COR-L47 (cell line): ENCODE data around the gene LRP10.

Experiments used
- DNase-seq: peaks from one replicate; lab custom pipeline; 2025; lab: John Stamatoyannopoulos, UW

LRP10 gene

DNA sequence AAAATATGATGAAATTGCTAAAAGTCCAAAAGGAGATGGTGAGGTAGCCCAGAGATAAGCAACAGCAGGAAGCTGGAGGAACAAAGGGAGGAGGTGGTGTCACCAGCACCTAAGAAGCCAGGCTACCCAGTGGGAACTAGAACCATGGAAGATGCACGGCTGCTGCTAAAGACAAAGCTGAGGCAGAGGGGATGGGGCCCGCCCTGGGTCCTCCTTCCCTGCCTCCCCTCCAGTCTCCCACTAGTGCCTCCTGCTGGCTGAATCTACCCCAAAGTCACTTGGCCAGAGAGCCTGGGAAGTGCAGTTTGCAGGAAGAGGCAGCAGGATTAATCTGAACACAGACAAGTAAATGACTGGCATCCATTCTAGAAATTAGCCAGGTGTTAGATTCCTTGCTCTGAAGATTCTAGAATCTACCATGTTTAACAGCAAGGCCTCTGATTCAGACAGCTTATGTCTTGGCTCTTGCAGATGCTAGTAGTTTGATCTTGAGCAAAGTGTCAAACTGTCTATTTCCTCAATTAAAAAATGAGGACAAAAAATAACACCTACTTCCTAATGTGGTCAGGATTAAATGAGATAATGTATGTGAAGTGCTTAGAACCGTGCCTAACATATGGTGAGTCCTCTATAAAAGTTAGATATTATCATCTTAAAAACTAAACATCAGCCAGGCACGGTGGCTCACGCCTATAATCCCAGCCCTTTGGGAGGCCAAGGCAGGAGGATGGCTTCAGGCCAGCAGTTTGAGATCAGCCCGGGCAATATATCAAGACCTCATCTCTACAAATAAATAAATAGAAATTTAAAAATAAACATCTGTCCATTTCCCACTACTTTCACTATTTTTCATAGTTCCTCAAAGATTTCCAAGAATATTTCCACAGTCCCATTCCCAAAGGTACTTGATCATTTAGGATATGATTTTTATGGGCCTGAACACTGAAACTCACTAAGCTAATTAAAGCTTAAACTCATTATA, 5.8 kb upstream of the LRP10 start:
- no peak for DNase-seq

DNA sequence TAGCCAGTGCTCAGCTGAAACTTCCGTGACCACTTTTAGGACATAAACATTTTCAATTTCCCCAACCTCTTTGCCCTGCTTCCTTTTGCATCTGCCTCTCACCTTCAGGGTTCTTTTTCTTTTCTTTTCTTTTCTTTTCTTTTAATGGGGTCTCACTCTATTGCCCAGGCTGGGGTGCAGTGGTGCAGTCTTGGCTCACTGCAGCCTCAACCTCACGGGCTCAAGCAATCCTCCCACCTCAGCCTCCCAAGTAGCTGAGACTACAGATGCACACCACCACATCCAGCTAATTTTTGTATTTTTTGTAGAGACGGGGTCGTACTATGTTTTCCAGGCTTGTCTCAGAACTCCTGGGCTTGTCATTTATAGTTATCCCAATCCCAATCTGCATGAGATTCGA, 4.7 kb upstream of the LRP10 start:
- no peak for DNase-seq

DNA sequence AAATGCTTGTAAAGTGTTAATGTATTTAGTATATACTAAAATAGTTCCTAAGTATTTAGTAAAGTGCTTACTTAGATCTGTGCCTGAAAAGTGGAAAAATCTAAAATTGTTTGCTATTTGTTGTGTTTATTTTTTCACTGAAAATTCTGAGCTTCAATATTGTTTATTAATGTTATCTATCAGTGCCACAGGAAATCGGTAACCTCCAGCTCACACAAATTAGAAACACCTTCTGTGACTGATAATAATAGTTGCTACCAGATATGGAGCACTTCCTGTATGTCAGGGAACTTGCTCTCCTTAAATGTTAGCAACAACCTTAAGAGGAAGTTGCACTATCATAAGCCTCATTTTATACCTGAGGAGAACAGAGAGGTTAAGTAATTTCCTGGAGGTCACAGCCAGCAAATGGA, 723 bp upstream of the LRP10 start:
- no peak for DNase-seq

DNA sequence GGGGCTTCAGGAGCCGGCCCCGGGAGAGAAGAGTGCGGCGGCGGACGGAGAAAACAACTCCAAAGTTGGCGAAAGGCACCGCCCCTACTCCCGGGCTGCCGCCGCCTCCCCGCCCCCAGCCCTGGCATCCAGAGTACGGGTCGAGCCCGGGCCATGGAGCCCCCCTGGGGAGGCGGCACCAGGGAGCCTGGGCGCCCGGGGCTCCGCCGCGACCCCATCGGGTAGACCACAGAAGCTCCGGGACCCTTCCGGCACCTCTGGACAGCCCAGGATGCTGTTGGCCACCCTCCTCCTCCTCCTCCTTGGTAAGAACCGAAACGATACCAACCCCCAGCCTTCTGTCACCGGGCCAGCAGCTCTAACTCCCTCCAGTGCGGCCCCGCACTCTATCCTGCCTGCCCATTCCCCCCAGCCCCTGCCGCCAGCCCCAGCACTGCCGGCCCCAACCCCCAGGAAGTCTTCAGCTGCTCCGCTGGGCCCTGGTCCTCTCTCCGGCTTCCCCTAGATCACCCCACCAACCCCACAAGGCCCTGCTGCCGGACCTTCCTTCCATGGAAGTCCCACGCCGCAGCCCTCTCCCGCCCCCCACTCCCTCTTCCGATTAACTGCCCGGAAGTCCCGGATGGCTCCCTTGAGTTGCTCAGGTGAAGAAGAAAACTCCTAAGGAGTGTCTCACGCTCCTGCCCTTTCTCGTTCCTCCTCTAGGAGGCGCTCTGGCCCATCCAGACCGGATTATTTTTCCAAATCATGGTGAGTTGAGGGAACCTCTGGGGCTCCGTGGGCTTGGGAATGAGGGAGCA, 693 bp downstream of the LRP10 start:
- DNase-seq: peak; percentile 65

DNA sequence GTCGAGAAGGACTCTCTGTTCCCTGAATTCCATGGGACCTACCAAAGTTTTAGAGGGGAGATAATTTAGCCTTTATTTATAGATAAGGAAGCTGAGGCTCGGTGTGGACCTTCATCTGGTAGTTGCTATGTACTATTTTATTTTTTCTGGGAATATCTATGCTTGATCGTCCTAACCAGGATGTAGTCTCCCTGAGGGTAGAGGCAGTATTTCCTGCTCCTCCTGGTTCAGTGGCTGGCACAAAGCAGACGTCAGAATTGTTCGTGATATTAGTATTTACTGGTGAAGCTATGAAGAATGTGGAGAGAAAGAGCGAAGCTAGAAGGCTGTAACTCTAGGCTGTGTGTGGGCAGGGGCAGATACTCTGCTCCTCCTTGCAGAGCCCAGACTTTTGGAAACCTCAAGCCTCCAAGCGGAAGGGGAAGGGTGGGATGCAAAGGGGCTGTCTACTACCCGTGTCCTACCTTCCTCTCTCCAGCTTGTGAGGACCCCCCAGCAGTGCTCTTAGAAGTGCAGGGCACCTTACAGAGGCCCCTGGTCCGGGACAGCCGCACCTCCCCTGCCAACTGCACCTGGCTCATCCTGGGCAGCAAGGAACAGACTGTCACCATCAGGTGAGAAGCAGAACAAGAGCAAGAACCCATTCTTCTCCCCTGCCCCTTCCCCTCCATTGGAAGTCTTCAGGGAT, 1.4 kb downstream of the LRP10 start:
- no peak for DNase-seq

DNA sequence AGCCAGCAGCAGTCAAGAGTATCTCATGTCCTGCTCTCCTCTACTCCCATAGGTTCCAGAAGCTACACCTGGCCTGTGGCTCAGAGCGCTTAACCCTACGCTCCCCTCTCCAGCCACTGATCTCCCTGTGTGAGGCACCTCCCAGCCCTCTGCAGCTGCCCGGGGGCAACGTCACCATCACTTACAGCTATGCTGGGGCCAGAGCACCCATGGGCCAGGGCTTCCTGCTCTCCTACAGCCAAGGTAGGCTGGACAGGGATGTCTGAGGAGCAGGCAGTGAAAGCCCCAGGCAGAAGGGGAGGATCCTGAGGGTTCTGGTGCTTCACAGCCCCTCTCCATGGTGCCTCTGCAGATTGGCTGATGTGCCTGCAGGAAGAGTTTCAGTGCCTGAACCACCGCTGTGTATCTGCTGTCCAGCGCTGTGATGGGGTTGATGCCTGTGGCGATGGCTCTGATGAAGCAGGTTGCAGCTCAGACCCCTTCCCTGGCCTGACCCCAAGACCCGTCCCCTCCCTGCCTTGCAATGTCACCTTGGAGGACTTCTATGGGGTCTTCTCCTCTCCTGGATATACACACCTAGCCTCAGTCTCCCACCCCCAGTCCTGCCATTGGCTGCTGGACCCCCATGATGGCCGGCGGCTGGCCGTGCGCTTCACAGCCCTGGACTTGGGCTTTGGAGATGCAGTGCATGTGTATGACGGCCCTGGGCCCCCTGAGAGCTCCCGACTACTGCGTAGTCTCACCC, 3.6 kb downstream of the LRP10 start:
- no peak for DNase-seq

DNA sequence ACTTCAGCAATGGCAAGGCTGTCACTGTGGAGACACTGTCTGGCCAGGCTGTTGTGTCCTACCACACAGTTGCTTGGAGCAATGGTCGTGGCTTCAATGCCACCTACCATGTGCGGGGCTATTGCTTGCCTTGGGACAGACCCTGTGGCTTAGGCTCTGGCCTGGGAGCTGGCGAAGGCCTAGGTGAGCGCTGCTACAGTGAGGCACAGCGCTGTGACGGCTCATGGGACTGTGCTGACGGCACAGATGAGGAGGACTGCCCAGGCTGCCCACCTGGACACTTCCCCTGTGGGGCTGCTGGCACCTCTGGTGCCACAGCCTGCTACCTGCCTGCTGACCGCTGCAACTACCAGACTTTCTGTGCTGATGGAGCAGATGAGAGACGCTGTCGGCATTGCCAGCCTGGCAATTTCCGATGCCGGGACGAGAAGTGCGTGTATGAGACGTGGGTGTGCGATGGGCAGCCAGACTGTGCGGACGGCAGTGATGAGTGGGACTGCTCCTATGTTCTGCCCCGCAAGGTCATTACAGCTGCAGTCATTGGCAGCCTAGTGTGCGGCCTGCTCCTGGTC, 4.3 kb downstream of the LRP10 start:
- DNase-seq: no peak

DNA sequence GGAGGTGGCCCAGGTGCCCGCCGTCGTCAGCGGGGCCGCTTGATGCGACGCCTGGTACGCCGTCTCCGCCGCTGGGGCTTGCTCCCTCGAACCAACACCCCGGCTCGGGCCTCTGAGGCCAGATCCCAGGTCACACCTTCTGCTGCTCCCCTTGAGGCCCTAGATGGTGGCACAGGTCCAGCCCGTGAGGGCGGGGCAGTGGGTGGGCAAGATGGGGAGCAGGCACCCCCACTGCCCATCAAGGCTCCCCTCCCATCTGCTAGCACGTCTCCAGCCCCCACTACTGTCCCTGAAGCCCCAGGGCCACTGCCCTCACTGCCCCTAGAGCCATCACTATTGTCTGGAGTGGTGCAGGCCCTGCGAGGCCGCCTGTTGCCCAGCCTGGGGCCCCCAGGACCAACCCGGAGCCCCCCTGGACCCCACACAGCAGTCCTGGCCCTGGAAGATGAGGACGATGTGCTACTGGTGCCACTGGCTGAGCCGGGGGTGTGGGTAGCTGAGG, 5.5 kb downstream of the LRP10 start:
- DNase-seq: no peak

DNA sequence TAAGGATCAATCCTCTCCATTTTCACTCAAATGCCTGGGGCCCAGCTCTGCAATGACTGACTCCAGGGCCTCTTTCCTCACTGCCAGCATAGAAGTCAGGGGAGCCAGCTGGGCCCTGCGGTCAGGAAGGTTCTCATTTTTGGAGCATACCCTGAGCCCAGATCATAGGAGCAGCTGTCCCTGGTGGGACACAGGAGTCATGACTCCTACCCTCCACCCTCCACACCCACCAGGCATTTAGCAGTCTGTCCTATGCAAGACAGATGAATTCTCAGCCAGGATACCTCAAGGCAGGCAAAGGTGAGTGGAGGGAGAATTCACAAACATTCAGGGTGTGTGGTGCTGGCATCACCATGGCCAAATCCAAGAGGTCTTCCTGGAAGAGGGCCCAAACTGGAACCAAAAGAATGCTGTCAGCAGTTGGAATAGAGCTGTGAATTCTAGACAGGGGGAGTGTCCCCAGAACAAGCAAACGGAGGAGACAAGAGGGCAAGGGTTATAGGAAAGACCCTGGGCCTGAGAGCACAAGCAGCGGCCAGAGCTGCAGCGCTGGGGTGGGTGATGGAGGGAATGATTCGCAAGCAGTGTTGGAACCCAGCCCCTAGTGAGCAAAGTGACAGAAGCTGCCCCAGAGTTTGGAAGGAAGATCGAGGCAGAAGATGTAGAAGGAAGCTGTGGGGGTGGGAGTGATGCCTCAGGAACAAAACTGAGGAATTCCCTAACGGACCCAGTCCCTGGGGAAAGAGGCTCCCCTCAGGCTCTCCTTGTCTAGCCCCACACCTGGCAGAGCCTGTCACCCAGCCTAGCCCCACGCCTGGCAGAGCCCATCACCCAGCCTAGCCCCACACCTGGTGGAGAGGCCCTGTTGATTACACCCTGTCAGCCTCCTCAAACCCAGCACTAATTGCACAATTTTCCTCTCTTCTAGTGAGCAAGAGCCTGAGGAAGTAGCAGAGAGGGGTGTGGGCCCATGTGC, 7.0 kb downstream of the LRP10 start:
- no peak for DNase-seq

DNA sequence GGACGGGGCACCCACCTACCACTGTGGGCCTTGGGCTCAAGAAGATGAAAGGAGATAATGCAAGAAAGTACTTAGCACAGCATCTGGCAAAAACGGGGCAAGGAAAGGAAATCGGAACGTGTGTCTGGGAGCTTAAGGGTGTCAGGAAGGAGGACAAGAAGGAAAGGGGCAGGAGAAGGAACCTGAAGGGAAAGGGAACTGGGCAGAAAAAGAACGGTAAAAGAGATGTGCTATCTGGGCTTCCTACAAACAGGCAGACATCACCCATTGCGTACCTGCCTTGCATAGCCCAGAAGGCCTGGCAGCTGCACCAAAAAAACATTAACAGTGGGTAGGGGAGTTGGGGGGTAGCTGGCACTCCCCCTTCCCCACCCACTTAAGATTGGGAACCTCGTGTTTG, 10.5 kb downstream of the LRP10 start:
- no peak for DNase-seq

DNA sequence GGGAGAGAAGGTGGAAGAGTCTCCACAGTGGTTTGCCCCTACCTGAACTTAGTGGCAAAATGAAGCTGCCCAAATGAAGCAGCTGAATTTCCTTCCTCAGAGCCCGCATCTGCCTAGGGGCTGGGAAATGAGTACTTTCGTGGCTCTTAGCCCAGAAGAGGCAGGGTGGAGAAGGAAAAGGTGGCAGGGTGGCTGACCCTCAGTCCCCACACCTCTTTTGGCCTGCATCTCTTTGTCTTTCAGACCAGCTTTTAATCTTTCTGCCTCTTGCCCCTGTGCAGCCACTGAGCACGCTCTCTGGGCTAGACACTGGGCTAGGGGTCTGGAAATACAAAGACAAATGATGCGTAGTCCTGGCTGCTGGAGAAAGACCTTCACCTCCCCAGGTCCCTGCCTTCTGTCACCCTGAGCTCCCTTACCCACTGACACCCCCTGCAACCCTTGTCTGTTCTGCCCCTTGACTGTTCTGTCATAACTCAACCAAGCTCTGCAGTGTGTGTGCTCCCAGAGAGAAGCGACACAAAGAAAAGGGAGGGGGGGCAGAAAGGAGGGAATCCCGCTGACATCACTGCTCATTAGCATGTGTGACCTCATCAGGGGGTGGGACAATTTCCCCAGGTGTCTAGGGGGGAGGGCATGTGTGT, 11.1 kb downstream of the LRP10 start:
- DNase-seq: peak; percentile 83

DNA sequence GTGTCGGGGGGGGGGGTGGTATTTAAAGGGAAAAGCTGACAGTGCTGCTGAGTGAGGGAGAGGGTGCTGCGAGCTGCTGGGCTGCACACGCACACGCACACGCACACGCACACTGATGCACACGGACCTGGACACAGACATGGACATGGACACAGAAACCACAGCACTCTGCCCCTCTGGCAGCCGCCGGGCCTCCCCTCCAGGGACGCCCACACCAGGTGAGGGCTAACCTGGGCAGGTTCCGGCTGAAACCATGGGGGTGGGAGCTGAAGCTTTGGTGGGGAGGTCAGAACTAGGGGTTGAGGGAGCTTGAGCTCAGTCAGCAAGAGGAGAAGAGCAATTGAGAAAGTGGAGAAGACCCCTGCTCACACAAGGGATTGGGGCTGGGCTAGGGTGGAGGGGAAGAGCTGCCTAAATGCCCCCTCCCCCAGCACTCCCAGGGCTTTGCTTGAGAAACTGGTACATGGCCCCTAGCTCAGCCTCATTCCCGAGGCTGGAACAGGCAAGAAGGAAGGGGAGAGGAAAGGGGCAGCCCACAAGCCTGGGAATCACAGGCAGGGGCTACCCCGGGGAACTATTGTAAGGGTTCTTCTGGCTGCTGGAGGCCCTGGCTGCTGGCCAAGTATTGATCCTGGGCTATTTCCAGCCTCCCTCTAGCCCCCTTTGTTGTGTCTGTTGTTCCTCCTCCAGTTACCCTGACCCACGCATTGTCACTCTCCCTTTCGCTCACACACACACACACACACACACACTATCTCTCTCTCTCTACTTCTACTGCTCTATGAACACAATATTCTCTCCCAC, 11.8 kb downstream of the LRP10 start, which contains the start of gene REM2:
REM2 (plus strand) TSS at position 50 of the 804 bp plus-strand sequence; CDS start at position 116, 66 bp downstream.
- DNase-seq: peak; percentile 64

DNA sequence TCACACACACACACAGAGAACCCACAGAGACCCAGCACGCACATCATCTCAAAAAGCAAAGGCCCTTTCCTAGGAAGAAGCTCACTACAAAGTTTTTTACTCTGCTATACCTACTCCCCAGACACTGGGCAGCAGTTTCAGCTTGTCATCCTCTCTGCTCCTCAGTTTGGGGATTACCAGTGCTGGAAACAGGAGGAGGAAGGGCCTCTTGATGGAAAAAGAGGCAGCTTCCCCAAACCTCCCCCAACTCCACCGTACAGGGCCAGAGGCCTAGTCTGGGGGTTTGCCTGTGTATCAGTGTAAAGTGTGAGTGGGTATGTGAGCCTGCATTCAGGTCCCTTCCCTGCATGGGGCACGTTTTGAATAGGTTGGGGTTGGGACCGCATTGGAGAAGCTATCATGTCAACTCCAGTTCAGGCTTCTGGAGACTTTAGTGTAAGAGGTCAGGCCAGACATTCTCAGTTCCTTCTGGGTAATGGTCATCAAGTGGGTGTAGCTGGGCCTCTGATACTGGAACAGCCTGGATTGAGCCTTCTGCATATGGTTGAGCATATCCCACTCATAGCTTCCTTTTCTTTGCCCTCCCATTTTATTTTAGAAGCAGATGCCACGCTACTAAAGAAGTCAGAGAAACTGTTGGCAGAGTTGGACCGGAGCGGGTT, 12.7 kb downstream of the LRP10 start:
- DNase-seq: no peak

DNA sequence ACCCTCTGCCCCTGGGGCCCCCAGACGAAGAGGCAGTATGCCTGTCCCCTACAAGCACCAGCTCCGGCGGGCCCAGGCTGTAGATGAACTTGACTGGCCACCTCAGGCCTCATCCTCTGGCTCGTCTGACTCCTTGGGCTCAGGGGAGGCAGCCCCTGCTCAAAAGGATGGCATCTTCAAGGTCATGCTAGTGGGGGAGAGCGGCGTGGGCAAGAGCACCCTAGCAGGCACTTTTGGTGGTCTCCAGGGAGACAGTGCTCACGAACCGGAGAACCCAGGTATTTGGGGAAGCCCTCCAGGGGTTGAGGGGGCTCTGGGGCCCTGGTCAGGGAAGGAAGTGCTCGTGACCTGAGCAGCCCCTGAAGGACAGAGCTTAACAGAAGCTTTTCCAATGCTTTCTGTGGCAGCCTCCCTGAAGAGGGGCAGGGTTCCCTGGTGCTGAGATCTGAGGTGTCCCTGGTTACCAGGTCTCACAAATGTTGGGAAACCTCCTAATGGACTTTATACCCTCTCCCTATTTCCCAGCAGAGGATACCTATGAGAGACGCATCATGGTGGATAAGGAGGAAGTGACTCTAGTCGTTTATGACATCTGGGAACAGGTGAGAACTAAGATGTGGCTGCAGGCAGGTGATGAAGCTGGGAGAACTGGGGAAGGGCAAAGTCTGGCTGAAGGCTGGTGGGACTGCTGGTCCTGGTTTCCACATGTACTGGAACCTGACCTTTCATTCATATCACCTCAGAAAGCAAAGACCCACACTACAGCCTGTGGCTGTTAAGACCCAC, 13.4 kb downstream of the LRP10 start:
- DNase-seq: no peak

DNA sequence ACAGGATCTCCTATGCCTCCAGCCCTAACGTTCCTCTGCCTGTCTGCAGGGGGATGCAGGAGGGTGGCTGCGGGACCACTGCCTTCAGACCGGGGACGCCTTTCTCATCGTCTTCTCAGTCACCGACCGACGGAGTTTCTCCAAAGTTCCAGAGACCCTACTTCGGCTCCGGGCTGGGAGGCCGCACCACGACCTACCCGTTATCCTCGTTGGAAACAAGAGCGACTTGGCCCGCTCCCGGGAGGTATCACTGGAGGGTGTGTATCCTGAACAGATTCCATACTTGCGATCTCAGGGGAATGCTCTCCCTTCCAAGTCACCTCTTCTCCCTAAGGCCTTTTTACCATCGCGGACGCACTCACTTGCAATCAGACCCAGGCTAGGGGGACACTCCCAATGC, 14.4 kb downstream of the LRP10 start:
- no peak for DNase-seq

DNA sequence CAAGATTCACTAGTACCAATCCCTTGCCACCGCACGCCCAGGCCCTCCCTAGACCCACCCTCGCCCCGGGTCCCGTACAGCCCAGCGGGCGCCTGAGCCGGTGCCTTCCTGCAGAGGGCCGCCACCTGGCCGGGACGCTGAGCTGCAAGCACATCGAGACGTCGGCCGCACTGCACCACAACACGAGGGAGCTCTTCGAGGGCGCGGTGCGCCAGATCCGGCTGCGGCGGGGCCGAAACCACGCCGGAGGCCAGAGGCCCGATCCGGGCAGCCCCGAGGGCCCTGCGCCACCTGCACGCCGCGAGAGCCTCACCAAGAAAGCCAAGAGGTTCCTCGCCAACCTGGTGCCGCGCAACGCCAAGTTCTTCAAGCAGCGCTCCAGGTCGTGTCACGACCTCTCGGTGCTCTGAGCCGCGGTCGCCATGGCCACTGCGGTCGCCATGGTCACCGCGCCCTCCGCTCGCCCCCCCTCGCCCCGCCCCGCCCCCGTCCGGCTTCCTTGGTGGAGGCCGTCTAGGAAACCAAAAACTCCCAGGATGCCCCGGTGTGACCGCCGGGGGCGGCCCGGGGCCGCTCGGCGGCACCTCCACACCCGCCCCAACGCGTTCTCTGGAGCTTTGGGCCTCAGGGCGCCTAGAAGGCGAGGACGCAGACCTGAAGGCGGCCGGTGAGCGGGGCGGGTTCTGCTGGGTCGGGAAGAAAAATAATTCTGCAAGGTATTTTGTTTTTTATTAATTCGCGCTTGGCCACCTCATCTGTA, 15.1 kb downstream of the LRP10 start:
- DNase-seq: peak; percentile 80
